Panc1 (cell line): Measurements from ENCODE around the gene NOTCH1. TPM values are rescaled to one million over a fixed set of nuclear protein-coding genes. Genes with fewer than 3 reads are reported as not detected.

ENCODE experiments used
- ATAC-seq: fragments of 200-7000 bp; cut with Tn5 transposase; 2 replicates; pipeline ENCODE4 v1.9.1; 2020; ENCODE audit warnings: mild to moderate bottlenecking, moderate library complexity
- BruUV-seq: library from RNA; stranded (reverse); fragments of 400-500 nt; replicated peaks from 2 replicates; lab custom pipeline; 2021; lab: Mats Ljungman, UMichigan
- CTCF ChIA-PET: fragments of 300-600 bp; sonication (Branson Sonifier 250); formaldehyde crosslinking; loops from one replicate; lab custom pipeline; 2022; ENCODE audit warnings: antibody characterized with exemption; lab: Charles Lee
- POLR2A ChIA-PET: fragments of 300-600 bp; sonication (Branson Sonifier 250); formaldehyde crosslinking; loops from one replicate; lab custom pipeline; 2022; ENCODE audit warnings: antibody characterized with exemption; lab: Charles Lee
- DNase-seq: peaks from one replicate; pipeline ENCODE4 v3.0.0-alpha.2; 2010; ENCODE audit warnings: low read depth, low spot score
- H3K27ac ChIP-seq: 2 replicates; pipeline ENCODE4 v1.5.1; 2011; ENCODE audit warnings: mild to moderate bottlenecking, low read length, inconsistent platforms
- H3K27me3 ChIP-seq: fragments of 200-500 bp; sonication (Bioruptor generic); 2 replicates; pipeline ENCODE4 v1.6.0; 2014; ENCODE audit warnings: low read length, inconsistent platforms; ENCODE audit not compliant: control insufficient read depth, insufficient read depth
- H3K36me3 ChIP-seq: fragments of 200-500 bp; sonication (Bioruptor generic); 2 replicates; pipeline ENCODE4 v1.5.1; 2014; ENCODE audit warnings: inconsistent platforms, mild to moderate bottlenecking, low read length, moderate library complexity; ENCODE audit not compliant: control insufficient read depth, insufficient read depth
- H3K4me1 ChIP-seq: 2 replicates; pipeline ENCODE4 v1.5.1; 2011; ENCODE audit warnings: inconsistent platforms, mild to moderate bottlenecking, low read length, moderate library complexity; ENCODE audit not compliant: control insufficient read depth, insufficient read depth
- H3K4me3 ChIP-seq, 2 experiments: 2 replicates each; pipeline ENCODE4 v1.5.1; 2011 to 2012; ENCODE audit warnings: low read depth in 2 of 2, low read length in 2 of 2, mild to moderate bottlenecking in 2 of 2, inconsistent platforms in 1 of 2, moderate library complexity in 1 of 2
- H3K9me3 ChIP-seq: fragments of 200-500 bp; sonication (Bioruptor generic); 2 replicates; pipeline ENCODE4 v1.5.1; 2014; ENCODE audit warnings: low read depth, mild to moderate bottlenecking, inconsistent platforms, low read length, moderate library complexity; ENCODE audit not compliant: control insufficient read depth, insufficient read depth
- POLR2AphosphoS5 ChIP-seq: IDR thresholded peaks from 2 replicates; pipeline ENCODE4 v1.6.1; 2012; ENCODE audit warnings: mild to moderate bottlenecking, low read depth, low read length, moderate library complexity
- SIN3A ChIP-seq: IDR thresholded peaks from 2 replicates; pipeline ENCODE4 v1.6.1; 2012; ENCODE audit warnings: low read depth, mild to moderate bottlenecking, low read length, moderate library complexity, borderline replicate concordance; ENCODE audit not compliant: insufficient read depth
- TCF7L2 ChIP-seq: IDR thresholded peaks from 2 replicates; pipeline ENCODE4 v1.6.1; 2011; ENCODE audit warnings: mild to moderate bottlenecking, low read depth, low read length, inconsistent platforms
- in situ Hi-C: cut with HindIII; loops from 2 replicates; pipeline ENCODE4 v1.10.0; 2016; ENCODE audit warnings: low sequenced_read_pairs, low pct_unique_long_range_greater_than_20kb
- intact Hi-C: fragments of 100-400 bp; cut with micrococcal nuclease; formaldehyde crosslinking; loops from one replicate; pipeline ENCODE4 v1.10.0; 2022; ENCODE audit not compliant: unreplicated experiment
- total RNA-seq: library from RNA; stranded (reverse); gene quantifications from one replicate; pipeline ENCODE4 v1.2.1, GENCODE V29; 2021; ENCODE audit not compliant: unreplicated experiment
- TF ChIP-seq, protein P1 (sequence below), 2 experiments: IDR thresholded peaks; 2 replicates each; pipeline ENCODE4 v1.6.1; 2011 to 2012; ENCODE audit warnings: low read depth in 2 of 2, control low read depth in 1 of 2, low read length in 1 of 2, mild to moderate bottlenecking in 1 of 2, moderate library complexity in 1 of 2; ENCODE audit not compliant: insufficient read depth in 1 of 2
- TF ChIP-seq, protein P2 (sequence below): fragments of 450-650 bp; IDR thresholded peaks from 2 replicates; pipeline ENCODE4 v1.5.1; 2017; ENCODE audit warnings: mild to moderate bottlenecking

NOTCH1 gene
- total RNA-seq, 1 experiment from 2014 or later = 13.4 TPM

DNA sequence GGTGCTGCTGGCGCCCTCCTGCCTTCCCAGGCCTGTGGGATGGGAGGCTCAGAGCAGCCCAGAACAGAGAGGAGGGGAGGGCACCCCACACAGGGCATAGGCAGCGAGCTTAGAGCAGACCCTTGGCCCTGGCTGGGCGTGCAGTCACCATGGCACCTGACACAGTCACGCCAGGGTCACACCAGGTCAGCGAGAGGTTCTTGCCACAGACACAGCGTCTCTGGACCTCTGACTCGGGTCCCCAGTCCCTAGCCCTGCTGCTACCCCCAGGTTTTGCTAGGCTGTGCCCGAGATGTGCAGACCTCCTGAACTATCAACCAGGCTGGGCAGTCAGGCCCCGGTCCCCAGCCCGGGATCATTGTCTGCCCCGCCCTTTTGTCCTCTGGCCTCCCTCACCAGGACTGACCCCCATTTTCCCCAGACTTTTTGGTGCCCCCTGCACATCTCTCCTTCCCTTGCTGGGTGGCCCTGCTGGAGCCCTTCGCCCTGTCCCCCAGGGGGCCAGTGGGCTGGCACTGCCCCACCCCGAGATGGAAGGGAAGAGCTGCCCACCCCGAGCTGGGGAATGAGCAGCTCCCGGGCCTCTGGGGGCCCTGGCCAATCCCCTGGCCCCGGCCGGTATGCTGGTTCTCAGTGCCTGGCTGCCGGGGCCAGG, 24.5 kb upstream of the NOTCH1 start:
- H3K4me3 ChIP-seq = no peak overlapping the region
- no peaks in the 10 kb centered on the region for H3K36me3 ChIP-seq
- ChIA-PET CTCF (no interaction called here), POLR2A (no interaction called here)
- BruUV-seq = no TSS peak
- no peak for ATAC-seq
- no peaks in the 10 kb centered on the region for H3K9me3 ChIP-seq
- DNase-seq = no peak
- H3K27me3 ChIP-seq = no peaks in the 10 kb centered on the region
- no peak overlapping the region for H3K27ac ChIP-seq
- intact Hi-C loops (no loop called here), in situ Hi-C loops (no loop called here)
- TF ChIP-seq POLR2AphosphoS5 = no peak
- TF ChIP-seq TCF7L2 = no peak
- TF ChIP-seq, protein P1, sequence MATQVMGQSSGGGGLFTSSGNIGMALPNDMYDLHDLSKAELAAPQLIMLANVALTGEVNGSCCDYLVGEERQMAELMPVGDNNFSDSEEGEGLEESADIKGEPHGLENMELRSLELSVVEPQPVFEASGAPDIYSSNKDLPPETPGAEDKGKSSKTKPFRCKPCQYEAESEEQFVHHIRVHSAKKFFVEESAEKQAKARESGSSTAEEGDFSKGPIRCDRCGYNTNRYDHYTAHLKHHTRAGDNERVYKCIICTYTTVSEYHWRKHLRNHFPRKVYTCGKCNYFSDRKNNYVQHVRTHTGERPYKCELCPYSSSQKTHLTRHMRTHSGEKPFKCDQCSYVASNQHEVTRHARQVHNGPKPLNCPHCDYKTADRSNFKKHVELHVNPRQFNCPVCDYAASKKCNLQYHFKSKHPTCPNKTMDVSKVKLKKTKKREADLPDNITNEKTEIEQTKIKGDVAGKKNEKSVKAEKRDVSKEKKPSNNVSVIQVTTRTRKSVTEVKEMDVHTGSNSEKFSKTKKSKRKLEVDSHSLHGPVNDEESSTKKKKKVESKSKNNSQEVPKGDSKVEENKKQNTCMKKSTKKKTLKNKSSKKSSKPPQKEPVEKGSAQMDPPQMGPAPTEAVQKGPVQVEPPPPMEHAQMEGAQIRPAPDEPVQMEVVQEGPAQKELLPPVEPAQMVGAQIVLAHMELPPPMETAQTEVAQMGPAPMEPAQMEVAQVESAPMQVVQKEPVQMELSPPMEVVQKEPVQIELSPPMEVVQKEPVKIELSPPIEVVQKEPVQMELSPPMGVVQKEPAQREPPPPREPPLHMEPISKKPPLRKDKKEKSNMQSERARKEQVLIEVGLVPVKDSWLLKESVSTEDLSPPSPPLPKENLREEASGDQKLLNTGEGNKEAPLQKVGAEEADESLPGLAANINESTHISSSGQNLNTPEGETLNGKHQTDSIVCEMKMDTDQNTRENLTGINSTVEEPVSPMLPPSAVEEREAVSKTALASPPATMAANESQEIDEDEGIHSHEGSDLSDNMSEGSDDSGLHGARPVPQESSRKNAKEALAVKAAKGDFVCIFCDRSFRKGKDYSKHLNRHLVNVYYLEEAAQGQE (IDR thresholded peaks at IDR 0.05; ENCODE audit: insufficient read depth in 1 of 2, low read depth in 2 of 2, low read length in 1 of 2) = no peak
- TF ChIP-seq, protein P2, sequence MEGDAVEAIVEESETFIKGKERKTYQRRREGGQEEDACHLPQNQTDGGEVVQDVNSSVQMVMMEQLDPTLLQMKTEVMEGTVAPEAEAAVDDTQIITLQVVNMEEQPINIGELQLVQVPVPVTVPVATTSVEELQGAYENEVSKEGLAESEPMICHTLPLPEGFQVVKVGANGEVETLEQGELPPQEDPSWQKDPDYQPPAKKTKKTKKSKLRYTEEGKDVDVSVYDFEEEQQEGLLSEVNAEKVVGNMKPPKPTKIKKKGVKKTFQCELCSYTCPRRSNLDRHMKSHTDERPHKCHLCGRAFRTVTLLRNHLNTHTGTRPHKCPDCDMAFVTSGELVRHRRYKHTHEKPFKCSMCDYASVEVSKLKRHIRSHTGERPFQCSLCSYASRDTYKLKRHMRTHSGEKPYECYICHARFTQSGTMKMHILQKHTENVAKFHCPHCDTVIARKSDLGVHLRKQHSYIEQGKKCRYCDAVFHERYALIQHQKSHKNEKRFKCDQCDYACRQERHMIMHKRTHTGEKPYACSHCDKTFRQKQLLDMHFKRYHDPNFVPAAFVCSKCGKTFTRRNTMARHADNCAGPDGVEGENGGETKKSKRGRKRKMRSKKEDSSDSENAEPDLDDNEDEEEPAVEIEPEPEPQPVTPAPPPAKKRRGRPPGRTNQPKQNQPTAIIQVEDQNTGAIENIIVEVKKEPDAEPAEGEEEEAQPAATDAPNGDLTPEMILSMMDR = no peak
- no peak for TF ChIP-seq SIN3A
- H3K4me1 ChIP-seq = peaks cover 23% of the 10 kb centered on the region

DNA sequence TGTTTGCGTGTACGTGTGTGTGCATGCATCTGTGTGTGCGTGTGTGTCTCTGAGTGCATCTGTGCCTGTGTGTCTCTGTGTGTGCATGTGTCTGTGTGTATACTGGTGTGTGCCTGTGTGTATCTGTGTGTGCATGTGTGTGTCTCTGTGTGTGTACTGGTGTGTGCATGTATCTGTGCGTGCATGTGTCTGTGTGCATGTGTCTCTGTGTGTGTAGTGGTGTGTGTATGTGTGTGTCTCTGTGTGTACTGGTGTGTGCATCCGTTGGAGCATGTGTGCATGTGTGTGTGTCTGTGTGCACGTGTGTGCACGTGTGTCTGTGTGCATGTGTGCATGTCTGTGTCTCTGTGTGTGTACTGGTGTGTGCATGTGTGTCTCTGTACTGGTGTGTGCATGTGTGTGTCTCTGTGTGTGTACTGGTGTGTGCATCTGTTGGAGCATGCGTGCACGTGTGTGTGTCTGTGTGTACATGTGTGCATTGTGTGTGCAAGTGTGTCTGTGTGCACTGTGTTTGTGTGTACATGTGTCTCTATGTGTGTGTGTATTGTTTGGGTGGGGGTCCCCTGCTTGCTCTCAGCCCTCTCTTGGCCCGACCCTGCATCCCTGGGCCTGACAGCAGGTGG, 23.8 kb upstream of the NOTCH1 start:
- TF ChIP-seq TCF7L2 (no peak), POLR2AphosphoS5 (no peak), SIN3A (no peak)
- TF ChIP-seq, protein P2 = no peak
- TF ChIP-seq, protein P1 (IDR thresholded peaks at IDR 0.05; ENCODE audit: insufficient read depth in 1 of 2, low read depth in 2 of 2, low read length in 1 of 2) = no peak
- H3K27me3 ChIP-seq = no peaks in the 10 kb centered on the region
- no peak for ATAC-seq
- H3K27ac ChIP-seq = no peak overlapping the region
- H3K36me3 ChIP-seq = no peaks in the 10 kb centered on the region
- peaks cover 23% of the 10 kb centered on the region for H3K4me1 ChIP-seq
- no TSS peak for BruUV-seq
- in situ Hi-C loops (no loop called here), intact Hi-C loops (no loop called here)
- ChIA-PET CTCF (no interaction called here), POLR2A (no interaction called here)
- DNase-seq = no peak
- no peaks in the 10 kb centered on the region for H3K9me3 ChIP-seq
- H3K4me3 ChIP-seq = no peak overlapping the region
